Spleen (tissue), 11 donors: ENCODE results near the gene EMC6. TPM values are rescaled to one million over a fixed set of nuclear protein-coding genes. Genes with fewer than 3 reads are reported as not detected.
A peak's percentile ranks its signal among the peaks of the same experiment; 100 is the strongest.

Source experiments
- DNase-seq: peaks from one replicate; pipeline ENCODE4 v3.0.0-alpha.2; 2020
- H3K27ac ChIP-seq, 8 donors: fragments of 200-600 bp; sonication (generic) in 7 of 8; 1 replicate in 4 of 8; 2 replicates in 4 of 8; pipeline versions ENCODE4 v1.5.0 to v1.8.0; 2016 to 2021; ENCODE audit warnings: inconsistent platforms in 4 of 8, mild to moderate bottlenecking in 4 of 8, moderate library complexity in 1 of 8
- H3K27me3 ChIP-seq, 7 donors: fragments of 200-600 bp; sonication (generic) in 6 of 7; replicated peaks in 1 of 7; 1 replicate in 4 of 7; 2 replicates in 3 of 7; pipeline versions ENCODE4 v1.5.0 to v1.8.0; 2016 to 2021; ENCODE audit warnings: inconsistent platforms in 3 of 7, mild to moderate bottlenecking in 1 of 7
- H3K36me3 ChIP-seq, 6 donors: fragments of 200-600 bp; sonication (generic) in 5 of 6; 1 replicate in 4 of 6; 2 replicates in 2 of 6; pipeline versions ENCODE4 v1.5.0 to v1.8.0; 2016 to 2021; ENCODE audit warnings: inconsistent platforms in 2 of 6
- H3K4me1 ChIP-seq, 6 donors: fragments of 200-600 bp; sonication (generic) in 5 of 6; 1 replicate in 3 of 6; 2 replicates in 3 of 6; pipeline versions ENCODE4 v1.5.0 to v1.8.0; 2016 to 2021; ENCODE audit warnings: inconsistent platforms in 3 of 6
- H3K4me3 ChIP-seq, 8 donors: fragments of 200-600 bp; sonication (generic) in 7 of 8; 1 replicate in 4 of 8; 2 replicates in 4 of 8; pipeline versions ENCODE4 v1.5.0 to v1.8.0; 2016 to 2021; ENCODE audit warnings: inconsistent platforms in 4 of 8, mild to moderate bottlenecking in 4 of 8, moderate library complexity in 2 of 8
- H3K9me3 ChIP-seq, 8 donors: fragments of 200-600 bp; sonication (generic) in 7 of 8; 1 replicate in 4 of 8; 2 replicates in 4 of 8; pipeline versions ENCODE4 v1.5.0 to v1.8.0; 2016 to 2021; ENCODE audit warnings: inconsistent platforms in 4 of 8
- CTCF ChIP-seq, 11 experiments: fragments of 200-600 bp in 7 of 11; fragments of 450-650 bp in 4 of 11; sonication (generic) in 4 of 11; IDR thresholded peaks in 8 of 11; conservative IDR thresholded peaks in 3 of 11; 1 replicate in 7 of 11; 2 replicates in 4 of 11; pipeline versions ENCODE4 v1.4.0 to v1.8.0; 2016 to 2021; ENCODE audit warnings: antibody characterized with exemption in 11 of 11, inconsistent platforms in 4 of 11, mild to moderate bottlenecking in 1 of 11
- POLR2A ChIP-seq, 3 donors: fragments of 450-650 bp; IDR thresholded peaks; one replicate each; pipeline ENCODE4 v1.5.1; 2017; ENCODE audit warnings: antibody characterized with exemption in 3 of 3, mild to moderate bottlenecking in 1 of 3
- POLR2AphosphoS5 ChIP-seq, 3 donors: sonication (generic); formaldehyde crosslinking; IDR thresholded peaks; one replicate each; pipeline ENCODE4 v1.5.1; 2017; ENCODE audit warnings: antibody characterized with exemption in 3 of 3
- WGBS, 5 donors: extraction: QIAGEN DNeasy Blood & Tissue Kit in 3 of 5; methylation state at CpG; one replicate each; pipeline versions ENCODE4 v1.1.5 to v1.1.7; 2013 to 2018; 5-methylcytosine and 5-hydroxymethylcytosine counted together
- intact Hi-C: fragments of 100-400 bp; cut with DNase I; formaldehyde crosslinking; loops from one replicate; pipeline ENCODE4 v1.15.0; 2023; ENCODE audit warnings: low total_unique reads
- polyA plus RNA-seq, 3 donors: library from polyadenylated mRNA; stranded (reverse); fragments of 200-250 nt; gene quantifications; one replicate each; pipeline ENCODE4 v1.2.1, GENCODE V29; 2013
- total RNA-seq, 7 donors: library from RNA; depleted of rRNA in 3 of 7; stranded (reverse); fragments of >200 nt in 3 of 7; fragmentation: NEBNext Ultra II Directional in 4 of 7; extraction: Animal tissue kit (Norgen Biotek cat#: 25700) in 4 of 7; gene quantifications; one replicate each; pipeline versions ENCODE4 v1.1.0 to v1.2.1, GENCODE V29; 2016 to 2021
- donor health status: healthy with polysubstance abuse.
- donor health status: DM: no; HTN: no; CAD: no; lungs with moderate emphysema.
- donor health status: DM: no; HTN: no; CAD: no.
- donor health status: Bipolar disorder and iron deficiency.
- donor health status: healthy.
- donor health status: DM: no; HTN: no; CAD: no.
- donor health status: DM: yes; HTN: yes; CAD: no.

EMC6 gene
- total and polyA plus RNA-seq, 10 donors: 6.0 to 85.3 (median 22.8) TPM

GRCh38 chr17:3678821-3679530 lies 10.4 kb downstream of the EMC6 start:
- 84 to 91% (median 87%) methylated on average over 26 to 27 of the region's 27 CpGs for WGBS, 5 donors
- TF ChIP-seq POLR2AphosphoS5 (IDR thresholded peaks at IDR 0.05) (peak in 2 of 3 donors; percentile 25 to 72), POLR2A (IDR thresholded peaks at IDR 0.05) (no peak)
- intact Hi-C loops: no loop called here
- peaks cover 0 to under 1% (median 0%) of the 10 kb centered on the region in 7 donors for H3K27me3 ChIP-seq
- no peaks in the 10 kb centered on the region for H3K9me3 ChIP-seq
- peaks cover 0 to 68% (median 23%) of the 10 kb centered on the region in 6 donors for H3K36me3 ChIP-seq
- H3K4me1 ChIP-seq: peaks cover 0 to 45% (median 19%) of the 10 kb centered on the region in 6 donors
- H3K27ac ChIP-seq: peak overlapping the region in 1 of 8 donors; percentile 11
- DNase-seq: no peak
- no peak overlapping the region for H3K4me3 ChIP-seq

GRCh38 chr17:3679531-3680126 lies 11.0 kb downstream of the EMC6 start:
- 50 to 63% (median 58%) methylated on average over 17 to 20 of the region's 20 CpGs for WGBS, 5 donors
- Histone ChIP-seq H3K9me3 (no peaks in the 10 kb centered on the region), H3K36me3 (peaks cover 0 to 75% (median 23%) of the 10 kb centered on the region in 6 donors), H3K27ac (peak overlapping the region in 1 of 8 donors; percentile 11), H3K4me1 (peaks cover 0 to 52% (median 26%) of the 10 kb centered on the region in 6 donors), H3K4me3 (no peak overlapping the region), H3K27me3 (peaks cover 0 to 4% (median 0%) of the 10 kb centered on the region in 7 donors)
- intact Hi-C loops: loop anchor here (10.0 kb wide), 1 partner anchor 55 kb away; no protein-coding TSS in a partner anchor
- TF ChIP-seq POLR2AphosphoS5 (IDR thresholded peaks at IDR 0.05) (peak in 2 of 3 donors; percentile 18 to 80), CTCF (IDR thresholded peaks at IDR 0.05 in 8 of 11, conservative IDR thresholded peaks at IDR 0.05 in 3 of 11) (no peak), POLR2A (IDR thresholded peaks at IDR 0.05) (no peak)
- DNase-seq: no peak

DNA sequence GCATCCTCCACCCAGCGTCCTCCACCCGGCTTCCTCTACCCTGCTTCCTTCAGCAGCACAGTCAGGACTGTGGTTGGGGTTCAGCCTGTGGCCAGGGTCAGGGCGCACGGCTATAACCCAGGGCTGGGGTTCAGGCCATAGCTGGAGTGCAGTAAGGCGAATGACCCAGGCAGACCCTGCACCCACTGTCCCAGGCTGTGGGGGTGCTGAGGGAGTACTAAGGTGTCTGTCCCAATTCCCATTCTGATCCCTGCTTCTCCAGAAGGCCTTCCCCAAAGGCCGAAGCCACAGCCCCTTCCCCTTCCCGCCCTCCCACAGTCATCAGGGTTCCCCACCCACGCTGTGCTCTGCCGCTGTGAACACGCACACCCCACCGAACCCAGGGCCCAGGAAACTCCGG lies 12.4 kb downstream of the EMC6 start:
- peaks cover 3 to 60% (median 33%) of the 10 kb centered on the region in 6 donors for H3K4me1 ChIP-seq
- peak overlapping the region in 2 of 8 donors; percentile 7 to 89 for H3K27ac ChIP-seq
- intact Hi-C loops: loop anchor here (10.0 kb wide), 1 partner anchor 54 kb away; no protein-coding TSS in a partner anchor
- WGBS, 5 donors: 84 to 92% (median 90%) methylated on average over 11 to 12 of the region's 12 CpGs
- TF ChIP-seq POLR2A (IDR thresholded peaks at IDR 0.05) (no peak), CTCF (IDR thresholded peaks at IDR 0.05 in 8 of 11, conservative IDR thresholded peaks at IDR 0.05 in 3 of 11) (no peak), POLR2AphosphoS5 (IDR thresholded peaks at IDR 0.05) (peak in 1 of 3 donors; percentile 23)
- peaks cover 0 to 12% (median 0%) of the 10 kb centered on the region in 7 donors for H3K27me3 ChIP-seq
- no peaks in the 10 kb centered on the region for H3K9me3 ChIP-seq
- peaks cover 0 to 77% (median 21%) of the 10 kb centered on the region in 6 donors for H3K36me3 ChIP-seq
- DNase-seq: no peak
- no peak overlapping the region for H3K4me3 ChIP-seq

- H3K27ac ChIP-seq: peak overlapping the region in 2 of 8 donors; percentile 7 to 89
- H3K4me3 ChIP-seq: no peak overlapping the region
- H3K36me3 ChIP-seq: peaks cover 0 to 72% (median 21%) of the 10 kb centered on the region in 6 donors
- intact Hi-C loops: loop anchor here (10.0 kb wide), 1 partner anchor 53 kb away; no protein-coding TSS in a partner anchor
- TF ChIP-seq POLR2AphosphoS5 (IDR thresholded peaks at IDR 0.05) (peak in 1 of 3 donors; percentile 68), CTCF (IDR thresholded peaks at IDR 0.05 in 8 of 11, conservative IDR thresholded peaks at IDR 0.05 in 3 of 11) (no peak)
- DNase-seq: no peak
- H3K4me1 ChIP-seq: peaks cover 3 to 60% (median 33%) of the 10 kb centered on the region in 6 donors
- no peaks in the 10 kb centered on the region for H3K9me3 ChIP-seq
- 66 to 78% (median 72%) methylated on average over 17 to 20 of the region's 20 CpGs for WGBS, 5 donors
- H3K27me3 ChIP-seq: peaks cover 0 to 12% (median 0%) of the 10 kb centered on the region in 7 donors
These were observed 13.0 kb downstream of the EMC6 start for GRCh38 chr17:3681565-3681964.
